GM18873 (cell line): ENCODE measurements around the gene GSTM2.

Source experiments
- ATAC-seq: cut with Tn5 transposase; IDR thresholded peaks from one replicate; pipeline ENCODE4 v1.9.1; 2021; ENCODE audit warnings: mild to moderate bottlenecking, moderate library complexity, moderate number of reproducible peaks; ENCODE audit not compliant: unreplicated experiment, low FRiP score

The GSTM2 gene

DNA sequence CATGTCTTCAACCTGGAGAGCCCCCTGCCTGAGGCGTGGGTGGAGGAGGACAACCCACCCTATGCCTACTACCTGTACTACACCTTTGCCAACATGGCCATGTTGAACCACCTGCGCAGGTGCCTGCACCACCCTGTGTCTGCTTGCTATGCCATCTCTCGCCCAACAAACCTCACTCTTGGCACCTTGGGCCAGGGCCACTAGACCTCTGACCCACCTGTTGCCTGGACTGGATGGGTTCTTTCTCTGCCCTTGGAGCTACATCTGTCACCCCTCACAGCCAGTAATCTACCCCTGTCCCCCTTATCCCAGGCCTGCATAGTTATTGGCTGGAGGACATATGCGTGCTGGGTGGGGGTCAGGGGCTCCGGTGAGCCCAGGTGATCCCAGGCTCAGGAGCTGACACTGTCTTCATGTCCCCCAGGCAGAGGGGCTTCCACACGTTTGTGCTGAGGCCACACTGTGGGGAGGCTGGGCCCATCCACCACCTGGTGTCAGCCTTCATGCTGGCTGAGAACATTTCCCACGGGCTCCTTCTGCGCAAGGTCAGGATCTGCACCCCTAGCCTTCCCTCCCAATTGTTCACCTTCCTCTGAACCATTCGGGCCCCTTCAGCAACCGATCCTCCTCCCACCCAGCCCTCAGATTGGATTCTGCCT, 38.4 kb upstream of the GSTM2 start:
- ATAC-seq, result no peak

DNA sequence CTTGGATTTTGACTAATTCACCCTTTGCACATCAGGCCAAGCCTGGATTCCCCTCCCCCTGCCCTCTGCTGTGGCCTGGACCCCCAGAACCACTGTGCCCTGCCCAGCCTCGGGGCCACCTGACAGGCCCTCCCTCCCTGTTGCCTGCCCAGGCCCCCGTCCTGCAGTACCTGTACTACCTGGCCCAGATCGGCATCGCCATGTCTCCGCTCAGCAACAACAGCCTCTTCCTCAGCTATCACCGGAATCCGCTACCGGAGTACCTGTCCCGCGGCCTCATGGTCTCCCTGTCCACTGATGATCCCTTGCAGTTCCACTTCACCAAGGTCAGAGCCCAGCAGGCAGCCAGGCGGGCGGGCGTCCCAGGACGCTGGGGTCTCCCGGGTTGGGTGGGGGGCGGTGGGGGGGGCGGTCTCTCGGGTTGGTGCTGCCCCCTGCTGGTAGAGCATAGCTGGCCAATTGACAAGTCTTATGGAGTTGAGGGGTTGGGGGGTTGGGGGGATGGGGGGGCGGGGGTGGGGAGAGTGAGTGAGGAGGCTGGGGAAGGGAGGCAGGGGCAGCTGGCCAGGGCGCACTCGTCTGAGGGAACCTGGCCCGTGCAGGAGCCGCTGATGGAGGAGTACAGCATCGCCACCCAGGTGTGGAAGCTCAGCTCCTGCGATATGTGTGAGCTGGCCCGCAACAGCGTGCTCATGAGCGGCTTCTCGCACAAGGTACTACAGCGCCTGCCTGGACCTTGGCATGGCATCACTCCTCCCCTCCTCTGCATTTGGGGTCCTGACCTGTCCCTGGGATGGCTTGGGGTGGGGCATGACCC, 37.6 kb upstream of the GSTM2 start:
- no peak for ATAC-seq

DNA sequence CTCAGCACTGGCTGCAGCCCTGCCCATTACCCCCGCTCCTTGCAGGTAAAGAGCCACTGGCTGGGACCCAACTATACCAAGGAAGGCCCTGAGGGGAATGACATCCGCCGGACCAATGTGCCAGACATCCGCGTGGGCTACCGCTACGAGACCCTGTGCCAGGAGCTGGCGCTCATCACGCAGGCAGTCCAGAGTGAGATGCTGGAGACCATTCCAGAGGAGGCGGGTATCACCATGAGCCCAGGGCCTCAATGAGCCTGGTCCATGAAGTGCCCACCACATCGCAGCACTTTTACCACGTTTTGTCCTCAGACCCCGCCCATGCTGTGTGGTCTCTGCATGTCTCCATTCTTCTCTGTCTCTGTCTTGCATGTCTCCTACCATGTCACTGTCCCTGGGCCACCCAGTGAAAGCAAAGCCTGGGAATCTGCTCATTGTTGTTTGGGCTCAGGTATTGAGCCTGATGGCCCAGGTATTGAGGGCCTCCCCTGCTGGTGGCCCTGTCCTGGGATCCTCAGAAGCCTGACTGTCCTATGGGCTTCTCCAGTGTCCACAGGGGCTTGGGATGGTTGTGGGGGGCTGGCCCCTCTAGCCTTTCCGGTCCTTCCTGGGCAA, 36.9 kb upstream of the GSTM2 start:
- no peak for ATAC-seq

DNA sequence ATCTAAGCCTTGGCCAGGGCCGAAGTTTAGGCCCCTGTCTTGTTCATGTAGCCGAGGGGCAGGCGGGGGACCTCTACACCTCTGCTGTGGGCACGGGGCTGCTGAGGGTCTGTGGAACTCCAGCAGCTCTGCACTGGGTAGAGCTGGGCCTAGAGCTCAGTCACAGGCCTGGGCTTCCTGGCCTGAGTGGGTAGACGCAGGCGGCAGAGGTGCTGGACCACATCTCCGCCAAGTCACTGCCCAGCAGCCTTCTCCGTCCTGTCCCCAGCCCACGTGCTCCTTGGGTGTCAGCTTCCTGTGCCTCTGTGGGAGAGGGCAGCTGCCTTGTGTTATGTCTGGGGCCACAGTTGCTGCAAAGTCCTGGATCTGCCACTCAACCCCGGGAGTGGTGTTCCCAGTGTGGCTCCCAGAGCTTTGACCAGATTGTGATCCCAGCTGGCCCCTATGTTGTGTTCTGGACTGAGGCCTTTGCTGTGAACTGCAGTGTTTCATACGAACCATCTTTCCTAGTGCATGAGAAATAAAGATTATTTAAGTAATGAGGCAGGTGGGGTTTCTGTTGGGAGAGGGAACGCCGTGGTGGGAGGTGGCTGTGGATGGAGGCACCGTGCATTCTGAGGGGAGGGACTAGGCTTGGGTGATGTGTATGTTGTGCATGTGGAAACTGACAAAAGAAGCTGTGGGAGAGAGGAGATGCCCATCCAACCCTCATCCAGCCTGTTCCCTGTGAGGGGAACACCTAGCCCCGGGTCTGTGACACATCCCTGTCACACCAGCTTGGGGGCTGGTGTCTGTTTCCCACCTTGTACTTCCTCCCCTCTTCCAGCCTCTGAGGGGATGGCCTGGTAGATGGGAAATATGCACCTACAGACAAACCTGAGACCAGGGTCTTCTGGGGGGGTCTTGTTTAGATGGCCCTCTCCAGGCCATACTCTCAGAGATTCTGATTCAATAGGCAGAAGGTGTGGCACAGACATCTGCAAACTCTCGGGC, 36.0 kb upstream of the GSTM2 start:
- no peak for ATAC-seq

DNA sequence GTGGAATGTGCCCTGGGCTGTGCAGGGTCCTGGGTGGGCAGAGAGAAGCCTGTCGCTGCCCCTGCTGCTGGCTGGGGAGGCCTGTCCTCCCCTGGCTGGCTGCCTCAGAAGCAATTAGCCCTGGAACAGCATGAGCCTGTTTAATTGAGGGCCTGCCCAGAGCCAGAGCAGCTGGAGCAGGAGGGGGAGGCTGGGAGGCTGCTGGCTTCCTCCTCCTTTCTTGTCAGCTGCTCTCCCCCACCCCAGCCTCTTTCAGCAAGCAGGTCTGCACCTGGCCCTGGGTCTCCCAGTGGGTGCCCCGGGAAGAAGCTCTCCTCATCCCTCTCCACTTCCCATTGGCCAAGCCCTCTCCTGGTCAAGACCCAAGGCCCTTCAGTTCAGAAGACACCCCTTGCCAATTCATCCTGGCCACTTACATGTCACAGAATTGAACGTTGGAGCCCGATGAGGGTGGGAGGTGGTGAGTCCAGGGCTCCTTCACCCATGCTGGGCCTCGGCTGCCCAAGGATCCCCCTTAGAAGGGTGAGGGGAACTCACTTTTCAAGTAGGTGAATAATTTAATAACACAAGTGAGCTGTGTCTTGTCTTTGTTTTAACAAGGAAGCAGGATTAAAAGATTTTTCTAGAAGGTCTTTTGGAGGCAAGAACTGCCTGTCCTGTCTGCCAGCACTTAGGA, 35.0 kb upstream of the GSTM2 start:
- ATAC-seq, result no peak

DNA sequence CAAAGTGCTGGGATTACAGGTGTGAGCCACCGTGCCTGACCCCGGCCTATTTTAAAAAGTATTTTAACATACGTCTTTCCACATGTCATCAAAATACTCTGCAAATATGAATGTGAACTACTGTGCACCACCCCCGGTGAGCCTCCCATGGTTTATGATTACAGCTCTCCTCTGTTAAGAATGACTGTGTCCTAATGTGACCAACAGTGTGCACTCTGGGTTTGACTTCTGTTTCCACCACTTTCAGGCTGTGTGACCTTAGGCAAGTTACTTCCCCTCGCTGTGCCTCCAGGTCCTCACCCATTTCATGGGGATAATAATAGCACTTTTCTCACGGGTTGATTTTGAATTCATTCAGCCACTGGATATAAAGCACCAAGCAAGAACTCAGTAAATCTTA, 33.6 kb upstream of the GSTM2 start:
- no peak for ATAC-seq

DNA sequence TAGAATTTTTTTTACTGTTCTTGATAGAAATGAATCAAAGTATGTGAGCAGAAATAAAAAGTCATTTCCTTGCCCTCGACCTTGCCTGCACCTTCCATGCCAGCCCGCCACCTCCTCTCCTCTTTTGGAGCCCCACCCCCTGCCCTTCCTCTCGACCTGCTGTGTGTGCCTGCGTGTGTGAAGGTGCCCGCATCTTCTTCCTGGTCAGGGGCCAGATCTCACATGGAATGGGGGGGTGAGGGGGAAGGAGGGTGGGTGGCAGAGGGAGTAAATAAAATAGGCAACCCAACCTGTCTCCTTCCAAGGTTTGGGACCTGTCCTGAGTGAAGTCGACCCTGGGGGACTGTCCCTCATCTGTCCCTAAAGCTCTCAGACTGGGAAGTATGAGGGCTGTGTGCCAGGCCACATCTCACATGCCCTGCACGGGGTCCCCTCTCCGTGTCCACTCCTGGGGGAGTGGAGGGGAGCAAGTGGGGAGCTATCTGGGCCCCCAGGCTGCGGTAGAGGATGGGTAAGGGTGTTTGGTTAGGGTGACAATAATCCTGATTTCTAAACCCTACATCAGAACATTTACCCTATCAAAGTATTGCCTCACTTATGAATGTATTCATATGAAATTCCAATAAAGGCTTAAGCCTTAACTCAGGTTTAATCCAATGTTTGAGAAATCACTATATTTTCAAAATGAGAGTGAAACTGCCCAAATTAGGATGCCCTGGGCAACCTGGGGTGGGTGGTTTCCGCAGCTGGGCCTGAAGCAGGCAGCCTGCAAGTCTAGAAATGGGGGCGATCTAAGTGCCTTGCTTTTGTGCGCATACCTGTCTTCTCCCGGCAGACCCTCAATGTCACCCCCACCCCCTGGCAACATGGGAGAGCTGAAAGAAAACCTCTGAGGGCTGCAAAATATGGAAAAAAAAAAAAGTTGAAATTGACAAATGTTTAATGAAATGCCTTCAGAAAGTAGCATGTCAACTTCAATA, 32.8 kb upstream of the GSTM2 start:
- no peak for ATAC-seq

DNA sequence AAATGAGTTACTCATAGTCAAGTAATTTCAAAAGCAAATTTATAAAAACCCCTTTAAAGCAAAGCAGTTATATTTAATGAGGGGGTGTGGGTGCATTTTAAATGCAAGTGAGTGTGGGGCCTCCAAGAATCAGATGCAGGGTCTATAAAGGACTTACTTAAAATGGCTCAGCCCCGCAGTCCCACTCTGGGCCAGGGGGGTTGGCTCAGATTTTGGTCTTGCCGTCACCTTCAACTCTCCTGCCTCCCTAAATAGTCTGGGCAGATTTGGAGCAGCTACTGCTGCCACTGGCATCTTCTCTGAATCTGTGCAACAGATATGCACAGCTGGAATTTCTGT, 32.0 kb upstream of the GSTM2 start:
- ATAC-seq, result no peak

DNA sequence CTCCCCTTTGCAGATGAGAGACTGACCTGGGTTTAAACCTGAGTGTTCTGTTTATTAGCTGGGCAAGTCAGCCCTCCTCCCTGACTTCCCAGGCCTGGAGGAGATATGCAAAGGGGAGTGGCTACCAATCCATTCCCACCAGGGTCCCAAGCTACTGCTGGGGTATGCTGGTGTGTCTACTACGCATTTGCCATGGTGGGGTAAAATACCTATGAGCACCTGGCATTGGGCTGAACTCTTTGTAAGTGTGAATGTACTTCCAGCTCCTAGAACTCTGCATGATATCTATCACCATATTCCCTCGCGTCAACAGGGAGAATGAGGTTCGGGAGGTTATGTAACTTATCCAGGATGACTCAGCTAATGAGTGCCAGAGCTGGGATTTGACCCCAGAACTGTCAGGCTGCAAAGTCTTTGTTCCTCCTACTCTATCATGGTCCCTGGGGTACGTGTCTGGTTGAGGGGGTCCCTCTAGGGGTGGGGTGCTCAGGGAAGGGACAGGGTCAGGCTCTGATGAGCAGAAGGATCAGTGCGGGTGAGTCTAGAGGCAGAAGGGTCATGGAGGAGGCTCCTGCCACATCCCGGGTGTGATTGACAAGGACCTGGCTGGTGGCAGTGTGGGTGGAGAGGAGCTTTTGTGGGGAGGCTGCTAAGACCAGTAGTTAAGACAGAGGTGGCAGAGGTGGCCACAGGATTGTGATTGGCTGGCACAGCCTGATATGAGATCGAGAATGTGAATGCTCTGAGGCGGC, 31.5 kb upstream of the GSTM2 start:
- no peak for ATAC-seq

DNA sequence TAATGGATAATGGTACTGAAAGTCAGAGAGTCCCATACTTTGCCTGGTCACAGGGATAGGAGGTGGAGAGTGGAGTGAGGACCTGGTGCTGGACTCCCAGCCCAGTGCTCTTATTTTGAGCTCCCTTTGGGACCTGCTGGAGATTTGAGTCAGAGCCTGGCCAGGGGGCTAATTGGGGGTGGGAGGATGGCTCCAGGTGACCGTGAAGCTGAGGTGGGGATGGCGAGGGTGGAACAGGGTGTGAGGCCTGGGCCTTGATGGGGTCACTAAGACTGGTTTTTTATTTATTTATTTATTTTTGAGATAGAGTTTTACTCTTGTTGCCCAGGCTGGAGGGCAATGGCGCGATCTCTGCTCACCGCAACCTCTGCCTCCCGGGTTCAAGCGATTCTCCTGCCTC, 30.4 kb upstream of the GSTM2 start:
- ATAC-seq, result no peak

DNA sequence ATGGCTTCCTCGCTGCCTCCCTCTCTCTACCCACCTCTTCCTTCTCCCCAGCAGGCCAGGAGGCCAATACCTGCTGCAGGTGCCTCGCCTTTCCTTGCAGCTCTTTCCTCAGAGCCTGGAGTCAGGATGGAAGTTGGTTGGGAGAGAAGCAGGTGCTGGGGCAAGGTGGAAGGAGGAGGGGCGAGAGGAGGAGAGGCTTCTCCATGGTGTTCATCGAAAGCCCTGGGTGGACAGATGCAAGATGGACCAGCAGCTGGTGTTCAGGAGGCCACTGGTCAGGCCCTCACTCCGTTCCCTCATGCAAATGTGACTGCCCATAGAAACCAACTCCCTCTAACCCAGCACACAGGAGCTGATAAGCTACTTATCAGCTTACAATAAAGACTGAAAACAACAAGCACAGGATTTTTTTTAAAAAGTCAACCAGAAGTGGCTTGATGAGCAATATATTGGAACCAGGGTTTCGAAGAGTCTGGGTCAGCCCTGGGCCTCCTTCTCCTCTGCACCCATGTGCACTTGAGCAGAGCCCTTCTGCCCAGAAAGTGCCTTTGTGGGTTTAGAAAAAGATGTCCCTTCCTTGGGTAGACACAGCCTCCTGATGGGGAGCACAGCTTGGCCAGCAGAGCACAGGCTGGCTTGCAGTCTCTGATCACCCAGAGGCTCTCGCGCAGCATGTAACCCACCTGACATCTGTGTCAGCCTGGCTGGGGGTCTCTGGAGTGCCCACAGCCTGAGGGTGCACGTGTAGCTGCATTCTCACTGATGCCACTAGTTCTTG, 28.6 kb upstream of the GSTM2 start:
- ATAC-seq, result no peak

DNA sequence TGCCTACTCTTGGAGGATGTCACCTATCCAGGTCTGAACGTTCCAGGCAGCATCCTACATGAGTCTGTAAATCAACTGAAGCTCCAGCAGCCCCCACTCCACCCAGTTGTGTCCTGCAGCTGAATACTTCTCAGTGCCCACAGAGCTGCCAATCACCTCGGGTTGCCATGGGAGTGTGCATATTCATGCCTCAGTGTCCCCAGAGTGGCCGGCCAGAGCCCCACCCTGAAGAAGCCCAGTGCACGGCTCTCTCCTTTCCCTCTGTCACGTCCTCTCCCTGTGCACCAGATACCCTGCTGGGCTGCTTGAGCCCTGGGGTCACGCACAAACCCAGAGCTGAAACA, 28.0 kb upstream of the GSTM2 start:
- no peak for ATAC-seq

DNA sequence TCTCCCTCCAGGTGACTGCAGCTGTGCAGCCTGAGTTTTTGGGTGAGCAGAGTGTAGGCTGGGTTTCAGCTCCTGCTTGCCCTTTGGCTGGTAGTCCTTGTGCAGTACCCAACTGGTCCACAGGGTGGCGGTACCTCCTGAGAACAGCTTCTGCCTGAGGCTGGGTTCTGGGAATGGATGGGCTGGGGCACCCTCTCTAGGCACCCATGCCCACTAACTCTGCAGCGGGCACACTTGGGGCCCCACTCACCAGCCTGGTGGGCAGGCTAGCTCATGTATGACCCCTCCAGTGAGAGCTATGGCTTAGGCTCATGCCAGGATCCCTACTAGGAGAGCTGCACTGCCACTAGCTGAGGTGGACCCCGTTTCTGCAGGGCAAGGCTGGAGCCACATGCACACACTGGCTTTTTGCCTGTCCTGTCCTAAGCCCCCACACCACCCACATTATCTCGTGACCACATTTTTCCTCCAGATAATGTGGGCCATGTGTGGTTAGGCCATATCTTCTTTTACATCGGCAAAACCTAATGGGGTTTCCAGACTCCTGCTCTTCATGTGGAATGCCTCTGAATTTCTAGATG, 27.5 kb upstream of the GSTM2 start:
- peak; percentile 41 for ATAC-seq

DNA sequence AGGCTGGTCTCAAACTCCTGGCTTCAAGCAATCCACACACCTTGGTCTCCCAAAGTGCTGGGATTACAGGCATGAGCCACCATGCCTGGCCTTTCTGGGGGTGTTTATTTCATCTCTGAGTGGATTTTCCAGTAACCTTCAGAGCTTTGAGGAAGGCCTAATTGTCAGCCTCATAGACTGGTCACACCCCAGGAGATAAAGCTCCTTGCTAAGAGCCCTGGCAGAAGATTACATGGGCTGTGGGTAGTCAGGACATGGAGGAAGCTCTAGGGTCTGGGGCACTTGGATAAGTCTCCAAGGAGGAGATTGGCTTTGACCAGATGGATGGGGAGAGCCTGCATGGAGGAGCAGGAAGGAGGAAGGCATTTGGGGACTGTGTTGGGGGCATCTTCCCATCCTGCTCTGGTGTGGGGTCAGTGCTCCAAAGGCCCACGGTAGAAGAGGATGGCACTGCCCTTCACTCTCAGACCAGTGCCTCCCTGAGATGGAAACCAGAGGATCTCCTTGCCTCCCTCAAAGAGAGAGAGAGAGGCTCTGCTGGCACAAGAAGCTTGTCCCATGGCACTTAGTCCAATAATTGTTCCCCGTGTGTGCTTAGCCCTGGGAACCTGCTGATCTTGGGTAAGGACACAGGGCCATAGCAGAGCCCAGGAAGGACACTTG, 26.6 kb upstream of the GSTM2 start:
- ATAC-seq, result no peak

DNA sequence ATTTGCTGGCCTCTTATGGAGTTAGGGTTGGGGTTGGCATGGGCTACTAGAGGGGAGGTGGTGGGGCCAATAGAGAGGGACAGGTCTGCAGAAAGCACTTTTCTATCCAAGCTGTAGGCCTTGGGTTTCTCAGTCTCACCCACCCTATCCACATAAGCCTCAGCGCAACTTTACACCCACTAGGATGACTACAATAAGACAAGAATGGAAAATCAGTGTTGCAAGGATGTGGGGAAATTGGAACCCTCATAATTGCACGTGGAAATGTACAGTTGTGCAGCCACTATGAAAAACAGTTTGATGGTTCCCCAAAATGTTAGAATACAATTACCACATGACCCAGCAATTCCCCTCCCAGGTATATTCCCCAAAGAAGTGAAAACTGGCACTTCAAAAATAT, 26.0 kb upstream of the GSTM2 start:
- ATAC-seq, result no peak

DNA sequence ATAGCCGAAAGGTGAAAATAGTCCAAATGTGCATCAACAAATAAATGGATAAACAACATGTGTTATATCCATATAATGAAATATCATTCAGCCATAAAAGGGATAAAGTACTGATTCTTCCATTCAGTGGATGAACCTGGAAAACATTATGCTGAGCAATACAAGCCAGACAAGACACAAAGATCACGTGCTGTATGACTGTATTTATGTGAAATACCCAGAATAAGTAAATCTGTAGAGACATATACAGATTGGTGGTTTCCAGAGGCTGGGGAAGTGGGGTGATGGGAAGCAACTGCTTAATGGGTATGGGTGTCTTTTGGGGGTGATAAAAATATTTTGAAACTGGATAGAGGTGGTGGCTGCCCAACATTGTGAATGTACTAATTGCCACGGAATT, 25.2 kb upstream of the GSTM2 start:
- no peak for ATAC-seq
